ENCODE results near the gene OGFOD3.
"Not testable (repeated sequence)": the region's sequence is repeated elsewhere in the genome, so short reads cannot be mapped to it uniquely, and the experiment has no call there.

The OGFOD3 gene

GRCh38 chr17:82432017-82432416 lies 13.6 kb upstream of the OGFOD3 start:
- DNase-seq = no peak

GRCh38 chr17:82429824-82430223 lies 11.4 kb upstream of the OGFOD3 start:
- no peak for DNase-seq

- DNase-seq = no peak
These were observed 10.2 kb upstream of the OGFOD3 start for GRCh38 chr17:82428546-82428945.

GRCh38 chr17:82424863-82425159 lies 6.4 kb upstream of the OGFOD3 start:
- no peak for DNase-seq

- peak; percentile 63 for DNase-seq
These were observed 5.8 kb upstream of the OGFOD3 start for GRCh38 chr17:82424001-82424862.

GRCh38 chr17:82419540-82419939 lies 1.2 kb upstream of the OGFOD3 start:
- no peak for DNase-seq

GRCh38 chr17:82416771-82417170 lies 1.6 kb downstream of the OGFOD3 start:
- no peak for DNase-seq

GRCh38 chr17:82416264-82416663 lies 2.1 kb downstream of the OGFOD3 start:
- DNase-seq = no peak

- DNase-seq = no peak
These were observed 2.6 kb downstream of the OGFOD3 start for GRCh38 chr17:82415786-82416185.

GRCh38 chr17:82415336-82415735 lies 3.0 kb downstream of the OGFOD3 start:
- DNase-seq = no peak

- peak; percentile 73 for DNase-seq
These were observed 3.7 kb downstream of the OGFOD3 start for GRCh38 chr17:82414548-82415281.

GRCh38 chr17:82412535-82413520 lies 5.6 kb downstream of the OGFOD3 start:
- DNase-seq = no peak

GRCh38 chr17:82412081-82412480 lies 6.3 kb downstream of the OGFOD3 start:
- not testable (repeated sequence) for DNase-seq

- no peak for DNase-seq
These were observed 6.9 kb downstream of the OGFOD3 start for GRCh38 chr17:82411396-82412053.

GRCh38 chr17:82410014-82410716 lies 8.2 kb downstream of the OGFOD3 start:
- DNase-seq = no peak

- DNase-seq = no peak
These were observed 9.5 kb downstream of the OGFOD3 start for GRCh38 chr17:82408938-82409318.

- no peak for DNase-seq
These were observed 10.0 kb downstream of the OGFOD3 start for GRCh38 chr17:82408288-82408937.

GRCh38 chr17:82407255-82407654 lies 11.1 kb downstream of the OGFOD3 start:
- DNase-seq = no peak

- no peak for DNase-seq
These were observed 12.2 kb downstream of the OGFOD3 start for GRCh38 chr17:82406131-82406671.

GRCh38 chr17:82405051-82405450 lies 13.3 kb downstream of the OGFOD3 start:
- DNase-seq = no peak

Measured in stimulated activated CD4-positive, alpha-beta T cell treated with anti-CD3 and anti-CD28 coated beads, Interleukin-4, amount 100 ng/mL, for 1 hour (primary cell).